A549 (cell line): ENCODE data around the gene MDFIC. TPM values are rescaled to one million over a fixed set of nuclear protein-coding genes. Genes with fewer than 3 reads are reported as not detected.

Experiments used
- ATAC-seq, 2 experiments: fragments of 200-7000 bp in 1 of 2; fragments of >200 bp in 1 of 2; cut with Nextera tagmentation in 1 of 2; cut with Tn5 transposase in 1 of 2; 3 replicates each; pipeline versions ENCODE4 v1.8.0 to v1.9.1; 2018 to 2020; ENCODE audit warnings: mild to moderate bottlenecking in 1 of 2, moderate library complexity in 1 of 2
- CTCF ChIA-PET: fragments of 300-600 bp; sonication (Branson Sonifier 250); formaldehyde crosslinking; extraction: SDS; loops from one replicate; lab custom pipeline; 2021; ENCODE audit warnings: antibody characterized with exemption, inconsistent platforms; lab: Yijun Ruan, JAX
- POLR2A ChIA-PET: fragments of 350-600 bp; formaldehyde crosslinking; extraction: SDS; loops from one replicate; lab custom pipeline; 2021; ENCODE audit warnings: antibody characterized with exemption, inconsistent platforms; lab: Yijun Ruan, JAX
- DNase-seq, 2 experiments: peaks; one replicate each; pipeline versions ENCODE4 v3.0.0 to v3.0.0-alpha.2; 2011 to 2016; ENCODE audit warnings: low read depth in 1 of 2, low spot score in 1 of 2
- FAIRE-seq: peaks from 2 replicates; lab custom pipeline; 2011; peaks lifted over from hg19 to GRCh38; lab: Jason Lieb, UNC
- H3K27ac ChIP-seq, 2 experiments: fragments of >200 bp; sonication (Bioruptor Twin); formaldehyde crosslinking; 3 replicates each; pipeline ENCODE4 v1.5.1; 2016 to 2017
- H3K4me1 ChIP-seq: fragments of >200 bp; sonication (Bioruptor Twin); formaldehyde crosslinking; 3 replicates; pipeline ENCODE4 v1.6.1; 2016
- H3K4me2 ChIP-seq: fragments of >200 bp; sonication (Bioruptor Twin); formaldehyde crosslinking; 3 replicates; pipeline ENCODE4 v1.6.1; 2016
- H3K4me3 ChIP-seq: fragments of >200 bp; sonication (Bioruptor Twin); formaldehyde crosslinking; 3 replicates; pipeline ENCODE4 v1.5.1; 2016
- H3K9me3 ChIP-seq: fragments of >200 bp; sonication (Bioruptor Twin); formaldehyde crosslinking; 3 replicates; pipeline ENCODE4 v1.6.1; 2016
- CHD2 ChIP-seq: fragments of 150-350 bp; IDR thresholded peaks from 2 replicates; pipeline ENCODE4 v1.6.1; 2014; ENCODE audit warnings: low read length; ENCODE audit not compliant: partially characterized antibody
- CHD4 ChIP-seq: fragments of 200-600 bp; sonication (generic); IDR thresholded peaks from 2 replicates; pipeline ENCODE4 v1.6.1; 2016; ENCODE audit warnings: antibody characterized with exemption, mild to moderate bottlenecking, borderline replicate concordance
- EHF ChIP-seq: fragments of 250-450 bp; sonication (Bioruptor Pico); IDR thresholded peaks from 2 replicates; pipeline ENCODE4 v1.5.0; 2020; ENCODE audit warnings: mild to moderate bottlenecking
- EHMT2 ChIP-seq: fragments of 200-600 bp; sonication (generic); IDR thresholded peaks from 2 replicates; pipeline ENCODE4 v1.6.1; 2016; ENCODE audit warnings: antibody characterized with exemption, low read depth, mild to moderate bottlenecking, moderate library complexity
- HES2 ChIP-seq: fragments of >200 bp; sonication (Bioruptor Twin); formaldehyde crosslinking; IDR thresholded peaks from 2 replicates; pipeline ENCODE4 v1.6.1; 2016
- HOXA7 ChIP-seq: fragments of 250-450 bp; sonication (Bioruptor Pico); IDR thresholded peaks from 2 replicates; pipeline ENCODE4 v1.5.0; 2020; ENCODE audit warnings: mild to moderate bottlenecking, moderate library complexity
- HOXB13 ChIP-seq: fragments of 250-450 bp; sonication (Bioruptor Pico); IDR thresholded peaks from 2 replicates; pipeline ENCODE4 v1.5.0; 2020; ENCODE audit warnings: low read depth, mild to moderate bottlenecking, moderate library complexity
- JUN ChIP-seq, 2 experiments: fragments of >200 bp; sonication (Bioruptor Twin); formaldehyde crosslinking; IDR thresholded peaks; 2 replicates in 1 of 2; 3 replicates in 1 of 2; pipeline ENCODE4 v1.6.1; 2016 to 2017
- KDM1A ChIP-seq: fragments of 200-600 bp; sonication (generic); IDR thresholded peaks from 2 replicates; pipeline ENCODE4 v1.6.1; 2016; ENCODE audit warnings: low read depth, mild to moderate bottlenecking
- KDM5A ChIP-seq: fragments of 200-600 bp; sonication (generic); IDR thresholded peaks from 2 replicates; pipeline ENCODE4 v1.6.1; 2016; ENCODE audit warnings: antibody characterized with exemption, mild to moderate bottlenecking
- MAZ ChIP-seq: fragments of 150-350 bp; IDR thresholded peaks from 2 replicates; pipeline ENCODE4 v1.6.1; 2014; ENCODE audit warnings: antibody characterized with exemption, low read depth, low read length, borderline replicate concordance
- NFE2L2 ChIP-seq: fragments of 150-350 bp; conservative IDR thresholded peaks from 2 replicates; pipeline ENCODE4 v1.6.1; 2014; ENCODE audit warnings: low read length
- PBX3 ChIP-seq: IDR thresholded peaks from 2 replicates; pipeline ENCODE4 v1.6.1; 2012
- PHF8 ChIP-seq: fragments of 200-600 bp; sonication (generic); IDR thresholded peaks from 2 replicates; pipeline ENCODE4 v1.6.1; 2016; ENCODE audit warnings: low read depth, mild to moderate bottlenecking, antibody characterized with exemption, moderate library complexity, borderline replicate concordance
- POLR2A ChIP-seq: IDR thresholded peaks from 2 replicates; pipeline ENCODE4 v1.6.1; 2012; ENCODE audit warnings: mild to moderate bottlenecking, low read length
- RAD21 ChIP-seq, 2 experiments: fragments of >200 bp in 1 of 2; sonication (Bioruptor Twin) in 1 of 2; formaldehyde crosslinking in 1 of 2; IDR thresholded peaks in 1 of 2; conservative IDR thresholded peaks in 1 of 2; 2 replicates in 1 of 2; 3 replicates in 1 of 2; pipeline ENCODE4 v1.6.1; 2012 to 2018; ENCODE audit warnings: inconsistent platforms in 1 of 2
- RNF2 ChIP-seq: fragments of 200-600 bp; sonication (generic); IDR thresholded peaks from 2 replicates; pipeline ENCODE4 v1.6.1; 2016; ENCODE audit warnings: low read depth, mild to moderate bottlenecking, antibody characterized with exemption, moderate library complexity, borderline replicate concordance
- SREBF2 ChIP-seq: fragments of 450-650 bp; IDR thresholded peaks from 2 replicates; pipeline ENCODE4 v1.6.1; 2014; ENCODE audit warnings: mild to moderate bottlenecking, moderate library complexity
- TP53 ChIP-seq: fragments of 250-450 bp; sonication (Bioruptor Pico); IDR thresholded peaks from 2 replicates; pipeline ENCODE4 v1.5.0; 2021; ENCODE audit warnings: mild to moderate bottlenecking, moderate library complexity
- ZC3H11A ChIP-seq: fragments of 450-650 bp; IDR thresholded peaks from 2 replicates; pipeline ENCODE4 v1.6.1; 2014; ENCODE audit warnings: antibody characterized with exemption, mild to moderate bottlenecking
- ZFP36 ChIP-seq: fragments of 450-650 bp; IDR thresholded peaks from 2 replicates; pipeline ENCODE4 v1.6.1; 2014; ENCODE audit warnings: borderline replicate concordance; ENCODE audit not compliant: partially characterized antibody
- ZNF302 ChIP-seq: fragments of 250-450 bp; sonication (Bioruptor Pico); IDR thresholded peaks from 2 replicates; pipeline ENCODE4 v1.9.0; 2021; ENCODE audit warnings: inconsistent platforms, mild to moderate bottlenecking, moderate library complexity
- WGBS: methylation state at CpG from one replicate; pipeline ENCODE4 v1.1.6; 2017; ENCODE audit errors: missing lambda C conversion rate; 5-methylcytosine and 5-hydroxymethylcytosine counted together
- polyA plus RNA-seq, 4 experiments: library from polyadenylated mRNA; depleted of rRNA in 3 of 4; stranded (reverse); fragments of >200 nt; fragmentation: RNase III in 1 of 4; extraction: RNeasy Plus Mini Kit Qiagen cat#74134 plus additional on column Dnase treatment in 1 of 4; gene quantifications; 2 replicates in 3 of 4; 3 replicates in 1 of 4; pipeline ENCODE4 v1.2.3, GENCODE V29; 2011 to 2017
- TF ChIP-seq, protein P1 (sequence below): fragments of 150-350 bp; IDR thresholded peaks from 2 replicates; pipeline ENCODE4 v1.6.1; 2014; ENCODE audit warnings: low read depth, mild to moderate bottlenecking, low read length
- TF ChIP-seq, protein P2 (sequence below): fragments of >200 bp; sonication (Bioruptor Twin); formaldehyde crosslinking; IDR thresholded peaks from 3 replicates; pipeline ENCODE4 v1.5.1; 2016

The MDFIC gene
- polyA plus RNA-seq, 2 of the 4 experiments (the other 2 are of a cell fraction) = 19.5 to 30.6 TPM

DNA sequence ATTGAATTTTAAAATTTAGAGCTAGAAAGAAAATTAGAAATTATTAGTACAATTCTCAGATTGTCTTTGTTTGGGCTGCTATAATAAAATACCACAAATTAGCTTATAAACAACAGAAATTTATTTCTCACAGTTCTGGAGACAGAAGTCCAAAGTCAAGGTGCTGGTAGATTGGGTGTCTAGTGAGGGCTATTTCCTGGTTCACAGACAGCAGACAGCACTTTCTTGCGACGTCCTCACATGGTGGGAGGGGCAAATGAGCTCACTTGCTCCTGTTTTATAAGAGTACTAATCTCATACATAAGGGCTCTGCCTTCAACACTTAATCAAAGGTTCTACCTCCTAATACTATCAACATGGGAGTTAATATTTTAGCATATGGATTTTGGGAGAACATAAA, 134.1 kb downstream of the MDFIC start (continued):
- TF ChIP-seq KDM5A = no peak
- TF ChIP-seq KDM1A = no peak
- TF ChIP-seq CHD2 = no peak

DNA sequence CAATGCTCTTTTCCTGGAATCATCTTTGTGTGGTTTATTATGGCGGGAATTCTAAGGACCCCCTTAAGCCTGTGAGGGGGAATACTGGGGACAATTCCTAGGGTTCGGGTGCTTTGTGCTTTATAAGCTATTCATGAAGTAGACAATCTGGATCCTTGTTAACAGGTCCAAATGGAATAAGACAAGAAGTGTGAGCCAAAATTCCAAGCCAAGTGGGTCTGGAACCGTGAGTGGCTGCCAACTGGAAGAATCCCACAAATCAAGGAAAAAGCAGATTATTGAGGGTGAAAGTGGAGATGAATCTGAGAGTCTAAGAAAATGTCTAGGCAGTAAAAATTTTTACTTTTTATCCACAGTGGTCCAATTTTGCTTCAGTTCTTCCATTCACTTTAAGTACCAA, 136.8 kb downstream of the MDFIC start:
- Histone ChIP-seq H3K27ac (no peak overlapping the region), H3K4me1 (no peaks in the 10 kb centered on the region), H3K9me3 (no peaks in the 10 kb centered on the region), H3K4me3 (no peak overlapping the region), H3K4me2 (no peak overlapping the region)
- POLR2A ChIA-PET = no interaction called here
- no peak for ATAC-seq
- no peak for DNase-seq
- WGBS = 61% methylated on average over 3 of the region's 3 CpGs
- TF ChIP-seq ZNF302 (CRISPR knock-in tag) = no peak
- no peak for TF ChIP-seq SREBF2
- TF ChIP-seq EHMT2 = no peak
- no peak for TF ChIP-seq RNF2
- no peak for TF ChIP-seq HOXA7 (CRISPR knock-in tag)
- no peak for TF ChIP-seq CHD4
- TF ChIP-seq EHF = no peak
- TF ChIP-seq, protein P1, sequence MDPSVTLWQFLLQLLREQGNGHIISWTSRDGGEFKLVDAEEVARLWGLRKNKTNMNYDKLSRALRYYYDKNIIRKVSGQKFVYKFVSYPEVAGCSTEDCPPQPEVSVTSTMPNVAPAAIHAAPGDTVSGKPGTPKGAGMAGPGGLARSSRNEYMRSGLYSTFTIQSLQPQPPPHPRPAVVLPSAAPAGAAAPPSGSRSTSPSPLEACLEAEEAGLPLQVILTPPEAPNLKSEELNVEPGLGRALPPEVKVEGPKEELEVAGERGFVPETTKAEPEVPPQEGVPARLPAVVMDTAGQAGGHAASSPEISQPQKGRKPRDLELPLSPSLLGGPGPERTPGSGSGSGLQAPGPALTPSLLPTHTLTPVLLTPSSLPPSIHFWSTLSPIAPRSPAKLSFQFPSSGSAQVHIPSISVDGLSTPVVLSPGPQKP = no peak
- TF ChIP-seq ZC3H11A = no peak
- TF ChIP-seq, protein P2, sequence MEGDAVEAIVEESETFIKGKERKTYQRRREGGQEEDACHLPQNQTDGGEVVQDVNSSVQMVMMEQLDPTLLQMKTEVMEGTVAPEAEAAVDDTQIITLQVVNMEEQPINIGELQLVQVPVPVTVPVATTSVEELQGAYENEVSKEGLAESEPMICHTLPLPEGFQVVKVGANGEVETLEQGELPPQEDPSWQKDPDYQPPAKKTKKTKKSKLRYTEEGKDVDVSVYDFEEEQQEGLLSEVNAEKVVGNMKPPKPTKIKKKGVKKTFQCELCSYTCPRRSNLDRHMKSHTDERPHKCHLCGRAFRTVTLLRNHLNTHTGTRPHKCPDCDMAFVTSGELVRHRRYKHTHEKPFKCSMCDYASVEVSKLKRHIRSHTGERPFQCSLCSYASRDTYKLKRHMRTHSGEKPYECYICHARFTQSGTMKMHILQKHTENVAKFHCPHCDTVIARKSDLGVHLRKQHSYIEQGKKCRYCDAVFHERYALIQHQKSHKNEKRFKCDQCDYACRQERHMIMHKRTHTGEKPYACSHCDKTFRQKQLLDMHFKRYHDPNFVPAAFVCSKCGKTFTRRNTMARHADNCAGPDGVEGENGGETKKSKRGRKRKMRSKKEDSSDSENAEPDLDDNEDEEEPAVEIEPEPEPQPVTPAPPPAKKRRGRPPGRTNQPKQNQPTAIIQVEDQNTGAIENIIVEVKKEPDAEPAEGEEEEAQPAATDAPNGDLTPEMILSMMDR = no peak
- TF ChIP-seq ZFP36 = no peak
- TF ChIP-seq MAZ = no peak
- no peak for TF ChIP-seq KDM5A
- TF ChIP-seq PHF8 = no peak
- no peak for TF ChIP-seq HES2
- TF ChIP-seq POLR2A = no peak
- CTCF ChIA-PET = no interaction called here
- FAIRE-seq = no peak

DNA sequence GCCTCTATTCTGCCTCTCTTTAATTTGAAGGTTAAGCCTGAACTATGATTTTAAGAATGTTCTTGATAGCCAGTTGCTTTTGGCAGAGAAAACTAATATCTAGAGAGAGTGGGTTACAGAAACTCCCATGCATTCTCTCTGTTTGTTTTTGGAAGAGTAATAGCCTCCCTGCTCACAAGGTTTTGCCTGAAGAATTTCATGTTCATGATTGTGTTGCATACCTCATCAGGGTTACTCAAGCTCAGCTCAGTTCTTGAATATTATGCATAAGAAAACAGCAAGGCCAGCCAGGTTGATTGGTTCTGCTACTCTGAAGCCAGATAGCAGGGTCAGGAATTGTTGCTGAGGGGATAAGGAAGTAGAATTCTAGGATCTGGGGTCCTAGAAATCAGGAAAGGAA, 137.4 kb downstream of the MDFIC start:
- ATAC-seq = no peak

More for the DNA sequence above, 137.4 kb downstream of the MDFIC start:
- Histone ChIP-seq H3K4me1 (no peaks in the 10 kb centered on the region), H3K9me3 (no peaks in the 10 kb centered on the region), H3K27ac (no peak overlapping the region), H3K4me3 (no peak overlapping the region), H3K4me2 (no peak overlapping the region)
- POLR2A ChIA-PET = no interaction called here
- DNase-seq (no peak), FAIRE-seq (no peak)
- CTCF ChIA-PET = no interaction called here
- TF ChIP-seq TP53 (CRISPR knock-in tag) (no peak), POLR2A (no peak), EHF (no peak), KDM1A (no peak), HOXB13 (CRISPR knock-in tag) (no peak), JUN (IDR thresholded peaks at IDR 0.05) (no peak), NFE2L2 (no peak), RAD21 (conservative IDR thresholded peaks at IDR 0.05 in 1 of 2, IDR thresholded peaks at IDR 0.05 in 1 of 2) (no peak), PBX3 (no peak), SREBF2 (no peak)
